Upper lobe of left lung (tissue), 6 donors: ENCODE results near the gene ETFA. TPM values are rescaled to one million over a fixed set of nuclear protein-coding genes. Genes with fewer than 3 reads are reported as not detected.

ENCODE experiments used
- ATAC-seq, 2 donors: fragments of 200-7000 bp; cut with Tn5 transposase; one replicate each; pipeline ENCODE4 v1.9.1; 2022; ENCODE audit warnings: mild to moderate bottlenecking in 2 of 2, moderate library complexity in 2 of 2; ENCODE audit not compliant: low FRiP score in 2 of 2
- DNase-seq, 2 donors: peaks; one replicate each; pipeline ENCODE4 v3.0.0-alpha.2; 2019 to 2020
- H3K27ac ChIP-seq, 4 donors: fragments of 200-600 bp; sonication (generic); one replicate each; pipeline ENCODE4 v1.5.1; 2016 to 2019
- H3K27me3 ChIP-seq, 4 donors: fragments of 200-600 bp; sonication (generic); one replicate each; pipeline ENCODE4 v1.5.1; 2017 to 2019
- H3K36me3 ChIP-seq, 4 donors: fragments of 200-600 bp; sonication (generic); one replicate each; pipeline ENCODE4 v1.5.1; 2016 to 2019
- H3K4me1 ChIP-seq, 4 donors: fragments of 200-600 bp; sonication (generic); one replicate each; pipeline ENCODE4 v1.5.1; 2018 to 2019
- H3K4me3 ChIP-seq, 4 donors: fragments of 200-600 bp; sonication (generic); one replicate each; pipeline ENCODE4 v1.5.1; 2017 to 2019; ENCODE audit warnings: mild to moderate bottlenecking in 2 of 4, moderate library complexity in 1 of 4
- H3K9me3 ChIP-seq, 4 donors: fragments of 200-600 bp; sonication (generic); one replicate each; pipeline ENCODE4 v1.5.1; 2018 to 2019
- EP300 ChIP-seq, 4 donors: sonication (generic); formaldehyde crosslinking; IDR thresholded peaks; one replicate each; pipeline ENCODE4 v1.5.1; 2017; ENCODE audit warnings: antibody characterized with exemption in 4 of 4, control low read depth in 2 of 4
- POLR2A ChIP-seq, 4 donors: fragments of 450-650 bp; IDR thresholded peaks; one replicate each; pipeline ENCODE4 v1.5.1; 2016 to 2017; ENCODE audit warnings: antibody characterized with exemption in 4 of 4, mild to moderate bottlenecking in 2 of 4
- POLR2AphosphoS5 ChIP-seq, 2 donors: sonication (generic); formaldehyde crosslinking; IDR thresholded peaks; one replicate each; pipeline ENCODE4 v1.5.1; 2017; ENCODE audit warnings: antibody characterized with exemption in 2 of 2
- whole genome bisulfite sequencing, 2 donors: methylation state at CpG; one replicate each; pipeline ENCODE4 v1.1.5; 2017 to 2018; 5-methylcytosine and 5-hydroxymethylcytosine counted together
- total RNA-seq, 6 donors: library from RNA; depleted of rRNA in 4 of 6; stranded (reverse); fragments of >200 nt in 4 of 6; gene quantifications; one replicate each; pipeline versions ENCODE4 v1.1.0 to v1.2.1, GENCODE V29; 2016 to 2021
- TF ChIP-seq, protein P1 (sequence below), 6 experiments: fragments of 450-650 bp in 4 of 6; fragments of 200-600 bp in 2 of 6; sonication (generic) in 2 of 6; IDR thresholded peaks; one replicate each; pipeline ENCODE4 v1.5.1; 2016 to 2019; ENCODE audit warnings: antibody characterized with exemption in 6 of 6
- donor health status: DM: no; HTN: no; CAD: no; lungs with moderate emphysema.
- donor health status: DM: no; HTN: yes; CAD: no; lungs with severe emphysema.

The ETFA gene
- total RNA-seq, 6 donors from 2014 or later, result 31.6 to 82.9 (median 68.7) TPM

- peaks cover 0 to 5% (median 0%) of the 10 kb centered on the region in 4 donors for H3K9me3 ChIP-seq
- ATAC-seq, result peak in 1 of 2 donors; percentile 37
- peaks cover 28 to 36% (median 34%) of the 10 kb centered on the region in 4 donors for H3K4me1 ChIP-seq
- H3K4me3 ChIP-seq, result peak overlapping the region in 3 of 4 donors; percentile 33 to 57 (median 50)
- no peak overlapping the region for H3K27ac ChIP-seq
- peaks cover 3 to 59% (median 41%) of the 10 kb centered on the region in 4 donors for H3K27me3 ChIP-seq
- TF ChIP-seq EP300 (IDR thresholded peaks at IDR 0.05), result no peak
- TF ChIP-seq POLR2A (IDR thresholded peaks at IDR 0.05), result no peak
- TF ChIP-seq, protein P1, sequence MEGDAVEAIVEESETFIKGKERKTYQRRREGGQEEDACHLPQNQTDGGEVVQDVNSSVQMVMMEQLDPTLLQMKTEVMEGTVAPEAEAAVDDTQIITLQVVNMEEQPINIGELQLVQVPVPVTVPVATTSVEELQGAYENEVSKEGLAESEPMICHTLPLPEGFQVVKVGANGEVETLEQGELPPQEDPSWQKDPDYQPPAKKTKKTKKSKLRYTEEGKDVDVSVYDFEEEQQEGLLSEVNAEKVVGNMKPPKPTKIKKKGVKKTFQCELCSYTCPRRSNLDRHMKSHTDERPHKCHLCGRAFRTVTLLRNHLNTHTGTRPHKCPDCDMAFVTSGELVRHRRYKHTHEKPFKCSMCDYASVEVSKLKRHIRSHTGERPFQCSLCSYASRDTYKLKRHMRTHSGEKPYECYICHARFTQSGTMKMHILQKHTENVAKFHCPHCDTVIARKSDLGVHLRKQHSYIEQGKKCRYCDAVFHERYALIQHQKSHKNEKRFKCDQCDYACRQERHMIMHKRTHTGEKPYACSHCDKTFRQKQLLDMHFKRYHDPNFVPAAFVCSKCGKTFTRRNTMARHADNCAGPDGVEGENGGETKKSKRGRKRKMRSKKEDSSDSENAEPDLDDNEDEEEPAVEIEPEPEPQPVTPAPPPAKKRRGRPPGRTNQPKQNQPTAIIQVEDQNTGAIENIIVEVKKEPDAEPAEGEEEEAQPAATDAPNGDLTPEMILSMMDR (IDR thresholded peaks at IDR 0.05), result no peak
- no peak for TF ChIP-seq POLR2AphosphoS5 (IDR thresholded peaks at IDR 0.05)
- DNase-seq, result peak in 1 of 2 donors; percentile 85
- H3K36me3 ChIP-seq, result no peaks in the 10 kb centered on the region
- 18% methylated on average over 24 to 50 of the region's 74 CpGs for WGBS, 2 donors
These were observed 35.6 kb upstream of the ETFA start for GRCh38 chr15:76346669-76347481.

GRCh38 chr15:76345880-76346668, 34.8 kb upstream of the ETFA start:
- peak; percentile 29 to 48 for ATAC-seq

DNA sequence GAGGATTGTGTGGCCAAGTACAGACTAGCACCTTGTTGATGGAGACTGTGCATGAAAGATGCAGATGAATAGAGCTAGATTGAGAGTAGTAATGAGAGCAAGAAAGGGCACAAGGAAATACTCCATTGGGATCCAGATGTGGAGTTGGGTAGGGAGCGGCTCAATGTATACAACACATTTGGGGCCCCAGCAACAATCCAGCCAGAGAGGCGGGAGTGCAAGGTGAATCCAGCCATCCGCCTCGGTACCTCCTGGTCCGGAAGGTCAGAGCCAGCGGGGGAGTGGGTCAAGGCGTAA, 34.3 kb upstream of the ETFA start:
- Histone ChIP-seq H3K36me3 (no peaks in the 10 kb centered on the region), H3K4me1 (peaks cover 42 to 50% (median 47%) of the 10 kb centered on the region in 4 donors), H3K27ac (no peak overlapping the region), H3K27me3 (peaks cover 3 to 73% (median 54%) of the 10 kb centered on the region in 4 donors), H3K4me3 (peak overlapping the region in 2 of 4 donors; percentile 50 to 57), H3K9me3 (peaks cover 0 to 5% (median 0%) of the 10 kb centered on the region in 4 donors)
- DNase-seq (no peak), ATAC-seq (no peak)
- WGBS, 2 donors, result 22 to 31% methylated on average over 7 of the region's 7 CpGs
- TF ChIP-seq EP300 (IDR thresholded peaks at IDR 0.05) (no peak), POLR2AphosphoS5 (IDR thresholded peaks at IDR 0.05) (no peak), POLR2A (IDR thresholded peaks at IDR 0.05) (no peak)
- TF ChIP-seq, protein P1 (IDR thresholded peaks at IDR 0.05), result no peak

More at GRCh38 chr15:76345880-76346668, 34.8 kb upstream of the ETFA start:
- no peak for TF ChIP-seq POLR2A (IDR thresholded peaks at IDR 0.05)
- TF ChIP-seq EP300 (IDR thresholded peaks at IDR 0.05), result no peak
- TF ChIP-seq, protein P1 (IDR thresholded peaks at IDR 0.05), result no peak
- TF ChIP-seq POLR2AphosphoS5 (IDR thresholded peaks at IDR 0.05), result no peak
- Histone ChIP-seq H3K27me3 (peaks cover 3 to 67% (median 49%) of the 10 kb centered on the region in 4 donors), H3K4me3 (peak overlapping the region in 3 of 4 donors; percentile 33 to 57 (median 50)), H3K27ac (no peak overlapping the region), H3K9me3 (peaks cover 0 to 5% (median 0%) of the 10 kb centered on the region in 4 donors), H3K4me1 (peaks cover 36 to 44% (median 42%) of the 10 kb centered on the region in 4 donors), H3K36me3 (no peaks in the 10 kb centered on the region)
- 3 to 6% methylated on average over 38 to 43 of the region's 65 CpGs for WGBS, 2 donors
- peak; percentile 48 to 86 for DNase-seq

DNA sequence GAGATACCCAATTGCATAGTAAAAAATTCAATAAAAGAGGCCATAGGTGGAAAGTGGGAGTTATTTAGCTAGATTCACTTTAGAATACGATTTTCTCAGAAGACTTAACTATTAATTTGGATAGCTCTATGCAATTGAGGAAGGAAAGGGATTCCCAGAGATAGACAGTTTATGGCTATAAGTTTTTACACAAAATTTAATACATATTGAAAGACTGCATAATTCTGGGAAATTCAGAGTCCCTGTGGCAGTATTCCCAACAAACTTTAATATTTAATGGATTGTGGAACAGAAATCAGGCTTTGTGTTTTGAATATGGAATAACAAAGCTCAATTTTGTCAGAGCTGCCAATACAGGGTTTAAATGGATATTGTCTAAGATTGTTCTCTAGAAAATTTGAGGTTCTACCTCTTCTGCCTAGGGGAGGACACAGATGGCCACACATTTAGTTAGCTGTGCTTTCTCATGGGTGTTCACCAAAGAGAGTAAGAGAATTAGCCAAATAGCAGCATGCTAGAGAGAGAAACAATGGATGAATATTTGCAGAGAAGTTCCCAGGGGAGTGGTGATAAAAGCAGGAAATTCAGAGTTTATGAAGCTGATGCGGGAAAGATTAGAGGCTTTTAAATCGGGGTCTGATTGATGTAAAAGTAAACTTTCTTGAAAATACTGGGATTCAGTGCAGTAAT, 33.8 kb upstream of the ETFA start:
- H3K4me1 ChIP-seq, result peaks cover 47 to 55% (median 52%) of the 10 kb centered on the region in 4 donors
- TF ChIP-seq, protein P1 (IDR thresholded peaks at IDR 0.05), result no peak
- TF ChIP-seq POLR2A (IDR thresholded peaks at IDR 0.05), result no peak
- TF ChIP-seq EP300 (IDR thresholded peaks at IDR 0.05), result no peak
- no peak for TF ChIP-seq POLR2AphosphoS5 (IDR thresholded peaks at IDR 0.05)
- peaks cover 3 to 78% (median 58%) of the 10 kb centered on the region in 4 donors for H3K27me3 ChIP-seq
- 16 to 23% methylated on average over 3 of the region's 3 CpGs for WGBS, 2 donors
- no peaks in the 10 kb centered on the region for H3K36me3 ChIP-seq
- peaks cover 0 to 5% (median 0%) of the 10 kb centered on the region in 4 donors for H3K9me3 ChIP-seq
- DNase-seq, result no peak
- no peak overlapping the region for H3K4me3 ChIP-seq
- ATAC-seq, result no peak
- no peak overlapping the region for H3K27ac ChIP-seq
